K562 (cell line): ENCODE results near the gene ATP5MK. TPM values are rescaled to one million over a fixed set of nuclear protein-coding genes. Genes with fewer than 3 reads are reported as not detected.

Experiments used
- CREB1 ChIP-seq, 2 experiments: sonication (generic) in 1 of 2; formaldehyde crosslinking in 1 of 2; IDR thresholded peaks; 2 replicates each; pipeline versions ENCODE4 v1.6.1 to v1.8.0; 2012 to 2022; ENCODE audit warnings: inconsistent platforms in 1 of 2, mild to moderate bottlenecking in 1 of 2, missing genetic modification reagents in 1 of 2, moderate library complexity in 1 of 2
- FOXJ2 ChIP-seq: fragments of 200-800 bp; sonication (Bioruptor generic); IDR thresholded peaks from 2 replicates; pipeline ENCODE4 v1.6.1; 2016; ENCODE audit warnings: missing genetic modification characterization, missing compliant biosample characterization
- HOXB6 ChIP-seq: fragments of 250-450 bp; sonication (Bioruptor Pico); IDR thresholded peaks from 2 replicates; pipeline ENCODE4 v1.5.1; 2022; ENCODE audit warnings: mild to moderate bottlenecking, borderline replicate concordance
- MIER1 ChIP-seq: fragments of 450-650 bp; IDR thresholded peaks from 2 replicates; pipeline ENCODE4 v1.6.1; 2016; ENCODE audit warnings: antibody characterized with exemption, mild to moderate bottlenecking, low read depth
- STAT5A ChIP-seq: IDR thresholded peaks from 2 replicates; pipeline ENCODE4 v1.6.1; 2012; ENCODE audit warnings: low read length, inconsistent platforms, borderline replicate concordance
- TEAD1 ChIP-seq, 2 experiments: fragments of 450-650 bp in 1 of 2; sonication (generic) in 1 of 2; formaldehyde crosslinking; IDR thresholded peaks; 2 replicates each; pipeline versions ENCODE4 v1.4.0 to v1.8.0; 2020 to 2022; ENCODE audit warnings: mild to moderate bottlenecking in 2 of 2, missing genetic modification reagents in 1 of 2
- THRAP3 ChIP-seq: fragments of 450-650 bp; IDR thresholded peaks from 2 replicates; pipeline ENCODE4 v1.6.1; 2016; ENCODE audit warnings: mild to moderate bottlenecking, inconsistent platforms, borderline replicate concordance
- XRCC4 ChIP-seq: IDR thresholded peaks from one replicate; pipeline ENCODE4 v1.6.1; 2011; ENCODE audit not compliant: insufficient read depth, insufficient read length; ENCODE audit errors: extremely low read depth
- ZNF354B ChIP-seq: fragments of 250-450 bp; sonication (Bioruptor Pico); IDR thresholded peaks from 2 replicates; pipeline ENCODE4 v1.4.0; 2020
- ZNF76 ChIP-seq: fragments of 250-450 bp; sonication (Bioruptor Pico); IDR thresholded peaks from 2 replicates; pipeline ENCODE4 v1.4.0; 2020; ENCODE audit warnings: mild to moderate bottlenecking, moderate library complexity, borderline replicate concordance
- polyA plus RNA-seq, 8 experiments: library from polyadenylated mRNA; depleted of rRNA in 4 of 8; stranded (reverse) in 5 of 8; unstranded in 3 of 8; fragments of >200 nt; fragmentation: Nextera tagmentation in 2 of 8; fragmentation: Illumina TruSeq in 1 of 8; extraction: Ambion mirVana in 2 of 8; extraction: Trizol in 1 of 8; gene quantifications; 2 replicates each; pipeline versions ENCODE4 v1.2.1 to v1.2.3, GENCODE V29; 2011 to 2014; ENCODE audit warnings: inconsistent platforms in 1 of 8, missing spikeins in 1 of 8
- total RNA-seq, 7 experiments: library from RNA; depleted of rRNA in 6 of 7; stranded (reverse); fragments of >200 nt in 6 of 7; fragmentation: Illumina TruSeq in 2 of 7; extraction: Trizol in 2 of 7; gene quantifications; 2 replicates each; pipeline versions ENCODE4 v1.2.1 to v1.2.3, GENCODE V29; 2011 to 2021; ENCODE audit warnings: low replicate concordance in 1 of 7
- TF ChIP-seq, protein P1 (sequence below): fragments of 200-600 bp; sonication (generic); IDR thresholded peaks from one replicate; pipeline ENCODE4 v1.6.1; 2012; ENCODE audit warnings: mild to moderate bottlenecking, low read depth, low read length, inconsistent platforms
- TF ChIP-seq, protein P2 (sequence below): fragments of 450-650 bp; IDR thresholded peaks from 2 replicates; pipeline ENCODE4 v1.6.1; 2017; ENCODE audit warnings: antibody characterized with exemption, mild to moderate bottlenecking

ATP5MK gene
- total and polyA plus RNA-seq, 9 of the 15 experiments (the other 6 are each of a cell fraction or from before 2014, with no cell fraction given): 182 to 1,810 (median 741) TPM

DNA sequence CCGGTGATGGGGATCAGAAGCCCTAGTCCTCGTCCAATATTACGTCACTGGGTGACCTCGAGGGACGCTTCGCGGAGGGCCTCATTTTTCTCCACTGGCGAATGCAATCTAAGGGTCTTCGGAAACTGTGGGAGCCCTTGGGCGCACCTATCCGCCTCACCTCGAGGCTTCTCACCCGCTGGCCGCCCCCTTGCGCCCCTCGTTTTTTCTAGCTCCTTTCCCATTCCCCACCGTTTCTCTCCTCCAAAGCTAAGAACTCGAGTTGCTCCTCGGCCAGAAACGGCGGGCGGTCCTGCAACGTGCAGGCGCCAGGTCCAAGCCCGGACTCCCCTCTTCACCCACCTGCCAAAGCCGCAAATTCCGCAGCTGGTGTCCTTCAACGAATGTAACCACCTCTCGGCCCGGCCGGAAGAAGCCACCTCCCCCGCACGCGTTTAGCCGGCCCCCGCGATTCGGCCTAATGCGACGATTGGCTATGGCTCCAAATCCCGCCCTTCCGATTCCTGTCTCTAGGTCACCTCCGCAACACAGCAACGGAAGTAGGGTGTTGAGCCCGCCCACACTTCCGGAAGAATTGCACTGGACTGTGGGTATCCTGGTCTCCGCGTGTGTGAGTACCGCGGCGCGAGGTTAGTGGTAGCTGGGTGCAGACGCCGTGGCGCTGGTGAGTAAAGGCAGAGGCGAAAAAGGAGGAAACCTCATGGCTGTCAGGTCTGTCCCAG is at the start of gene ATP5MK, which contains the start of gene PDCD11 (continued):
- TF ChIP-seq, protein P1, sequence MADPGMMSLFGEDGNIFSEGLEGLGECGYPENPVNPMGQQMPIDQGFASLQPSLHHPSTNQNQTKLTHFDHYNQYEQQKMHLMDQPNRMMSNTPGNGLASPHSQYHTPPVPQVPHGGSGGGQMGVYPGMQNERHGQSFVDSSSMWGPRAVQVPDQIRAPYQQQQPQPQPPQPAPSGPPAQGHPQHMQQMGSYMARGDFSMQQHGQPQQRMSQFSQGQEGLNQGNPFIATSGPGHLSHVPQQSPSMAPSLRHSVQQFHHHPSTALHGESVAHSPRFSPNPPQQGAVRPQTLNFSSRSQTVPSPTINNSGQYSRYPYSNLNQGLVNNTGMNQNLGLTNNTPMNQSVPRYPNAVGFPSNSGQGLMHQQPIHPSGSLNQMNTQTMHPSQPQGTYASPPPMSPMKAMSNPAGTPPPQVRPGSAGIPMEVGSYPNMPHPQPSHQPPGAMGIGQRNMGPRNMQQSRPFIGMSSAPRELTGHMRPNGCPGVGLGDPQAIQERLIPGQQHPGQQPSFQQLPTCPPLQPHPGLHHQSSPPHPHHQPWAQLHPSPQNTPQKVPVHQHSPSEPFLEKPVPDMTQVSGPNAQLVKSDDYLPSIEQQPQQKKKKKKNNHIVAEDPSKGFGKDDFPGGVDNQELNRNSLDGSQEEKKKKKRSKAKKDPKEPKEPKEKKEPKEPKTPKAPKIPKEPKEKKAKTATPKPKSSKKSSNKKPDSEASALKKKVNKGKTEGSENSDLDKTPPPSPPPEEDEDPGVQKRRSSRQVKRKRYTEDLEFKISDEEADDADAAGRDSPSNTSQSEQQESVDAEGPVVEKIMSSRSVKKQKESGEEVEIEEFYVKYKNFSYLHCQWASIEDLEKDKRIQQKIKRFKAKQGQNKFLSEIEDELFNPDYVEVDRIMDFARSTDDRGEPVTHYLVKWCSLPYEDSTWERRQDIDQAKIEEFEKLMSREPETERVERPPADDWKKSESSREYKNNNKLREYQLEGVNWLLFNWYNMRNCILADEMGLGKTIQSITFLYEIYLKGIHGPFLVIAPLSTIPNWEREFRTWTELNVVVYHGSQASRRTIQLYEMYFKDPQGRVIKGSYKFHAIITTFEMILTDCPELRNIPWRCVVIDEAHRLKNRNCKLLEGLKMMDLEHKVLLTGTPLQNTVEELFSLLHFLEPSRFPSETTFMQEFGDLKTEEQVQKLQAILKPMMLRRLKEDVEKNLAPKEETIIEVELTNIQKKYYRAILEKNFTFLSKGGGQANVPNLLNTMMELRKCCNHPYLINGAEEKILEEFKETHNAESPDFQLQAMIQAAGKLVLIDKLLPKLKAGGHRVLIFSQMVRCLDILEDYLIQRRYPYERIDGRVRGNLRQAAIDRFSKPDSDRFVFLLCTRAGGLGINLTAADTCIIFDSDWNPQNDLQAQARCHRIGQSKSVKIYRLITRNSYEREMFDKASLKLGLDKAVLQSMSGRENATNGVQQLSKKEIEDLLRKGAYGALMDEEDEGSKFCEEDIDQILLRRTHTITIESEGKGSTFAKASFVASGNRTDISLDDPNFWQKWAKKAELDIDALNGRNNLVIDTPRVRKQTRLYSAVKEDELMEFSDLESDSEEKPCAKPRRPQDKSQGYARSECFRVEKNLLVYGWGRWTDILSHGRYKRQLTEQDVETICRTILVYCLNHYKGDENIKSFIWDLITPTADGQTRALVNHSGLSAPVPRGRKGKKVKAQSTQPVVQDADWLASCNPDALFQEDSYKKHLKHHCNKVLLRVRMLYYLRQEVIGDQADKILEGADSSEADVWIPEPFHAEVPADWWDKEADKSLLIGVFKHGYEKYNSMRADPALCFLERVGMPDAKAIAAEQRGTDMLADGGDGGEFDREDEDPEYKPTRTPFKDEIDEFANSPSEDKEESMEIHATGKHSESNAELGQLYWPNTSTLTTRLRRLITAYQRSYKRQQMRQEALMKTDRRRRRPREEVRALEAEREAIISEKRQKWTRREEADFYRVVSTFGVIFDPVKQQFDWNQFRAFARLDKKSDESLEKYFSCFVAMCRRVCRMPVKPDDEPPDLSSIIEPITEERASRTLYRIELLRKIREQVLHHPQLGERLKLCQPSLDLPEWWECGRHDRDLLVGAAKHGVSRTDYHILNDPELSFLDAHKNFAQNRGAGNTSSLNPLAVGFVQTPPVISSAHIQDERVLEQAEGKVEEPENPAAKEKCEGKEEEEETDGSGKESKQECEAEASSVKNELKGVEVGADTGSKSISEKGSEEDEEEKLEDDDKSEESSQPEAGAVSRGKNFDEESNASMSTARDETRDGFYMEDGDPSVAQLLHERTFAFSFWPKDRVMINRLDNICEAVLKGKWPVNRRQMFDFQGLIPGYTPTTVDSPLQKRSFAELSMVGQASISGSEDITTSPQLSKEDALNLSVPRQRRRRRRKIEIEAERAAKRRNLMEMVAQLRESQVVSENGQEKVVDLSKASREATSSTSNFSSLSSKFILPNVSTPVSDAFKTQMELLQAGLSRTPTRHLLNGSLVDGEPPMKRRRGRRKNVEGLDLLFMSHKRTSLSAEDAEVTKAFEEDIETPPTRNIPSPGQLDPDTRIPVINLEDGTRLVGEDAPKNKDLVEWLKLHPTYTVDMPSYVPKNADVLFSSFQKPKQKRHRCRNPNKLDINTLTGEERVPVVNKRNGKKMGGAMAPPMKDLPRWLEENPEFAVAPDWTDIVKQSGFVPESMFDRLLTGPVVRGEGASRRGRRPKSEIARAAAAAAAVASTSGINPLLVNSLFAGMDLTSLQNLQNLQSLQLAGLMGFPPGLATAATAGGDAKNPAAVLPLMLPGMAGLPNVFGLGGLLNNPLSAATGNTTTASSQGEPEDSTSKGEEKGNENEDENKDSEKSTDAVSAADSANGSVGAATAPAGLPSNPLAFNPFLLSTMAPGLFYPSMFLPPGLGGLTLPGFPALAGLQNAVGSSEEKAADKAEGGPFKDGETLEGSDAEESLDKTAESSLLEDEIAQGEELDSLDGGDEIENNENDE: no peak
- TF ChIP-seq STAT5A (no peak), CREB1 (IDR thresholded peaks at IDR 0.05) (peak; percentile 74), CREB1 (CRISPR knock-in tag; IDR thresholded peaks at IDR 0.05) (peak; percentile 39; the same call in 1 of the 2 replicates), ZNF76 (CRISPR knock-in tag) (no peak), FOXJ2 (tag) (peak; percentile 48; the same call in 1 of the 2 replicates), HOXB6 (CRISPR knock-in tag) (no peak), THRAP3 (no peak), MIER1 (no peak), XRCC4 (no peak), ZNF354B (CRISPR knock-in tag) (no peak), TEAD1 (CRISPR knock-in tag; IDR thresholded peaks at IDR 0.05) (peak in 1 of 2 experiments; percentile 83; a peak in 1 of 4 replicates)
- TF ChIP-seq, protein P2, sequence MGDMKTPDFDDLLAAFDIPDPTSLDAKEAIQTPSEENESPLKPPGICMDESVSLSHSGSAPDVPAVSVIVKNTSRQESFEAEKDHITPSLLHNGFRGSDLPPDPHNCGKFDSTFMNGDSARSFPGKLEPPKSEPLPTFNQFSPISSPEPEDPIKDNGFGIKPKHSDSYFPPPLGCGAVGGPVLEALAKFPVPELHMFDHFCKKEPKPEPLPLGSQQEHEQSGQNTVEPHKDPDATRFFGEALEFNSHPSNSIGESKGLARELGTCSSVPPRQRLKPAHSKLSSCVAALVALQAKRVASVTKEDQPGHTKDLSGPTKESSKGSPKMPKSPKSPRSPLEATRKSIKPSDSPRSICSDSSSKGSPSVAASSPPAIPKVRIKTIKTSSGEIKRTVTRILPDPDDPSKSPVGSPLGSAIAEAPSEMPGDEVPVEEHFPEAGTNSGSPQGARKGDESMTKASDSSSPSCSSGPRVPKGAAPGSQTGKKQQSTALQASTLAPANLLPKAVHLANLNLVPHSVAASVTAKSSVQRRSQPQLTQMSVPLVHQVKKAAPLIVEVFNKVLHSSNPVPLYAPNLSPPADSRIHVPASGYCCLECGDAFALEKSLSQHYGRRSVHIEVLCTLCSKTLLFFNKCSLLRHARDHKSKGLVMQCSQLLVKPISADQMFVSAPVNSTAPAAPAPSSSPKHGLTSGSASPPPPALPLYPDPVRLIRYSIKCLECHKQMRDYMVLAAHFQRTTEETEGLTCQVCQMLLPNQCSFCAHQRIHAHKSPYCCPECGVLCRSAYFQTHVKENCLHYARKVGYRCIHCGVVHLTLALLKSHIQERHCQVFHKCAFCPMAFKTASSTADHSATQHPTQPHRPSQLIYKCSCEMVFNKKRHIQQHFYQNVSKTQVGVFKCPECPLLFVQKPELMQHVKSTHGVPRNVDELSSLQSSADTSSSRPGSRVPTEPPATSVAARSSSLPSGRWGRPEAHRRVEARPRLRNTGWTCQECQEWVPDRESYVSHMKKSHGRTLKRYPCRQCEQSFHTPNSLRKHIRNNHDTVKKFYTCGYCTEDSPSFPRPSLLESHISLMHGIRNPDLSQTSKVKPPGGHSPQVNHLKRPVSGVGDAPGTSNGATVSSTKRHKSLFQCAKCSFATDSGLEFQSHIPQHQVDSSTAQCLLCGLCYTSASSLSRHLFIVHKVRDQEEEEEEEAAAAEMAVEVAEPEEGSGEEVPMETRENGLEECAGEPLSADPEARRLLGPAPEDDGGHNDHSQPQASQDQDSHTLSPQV: no peak
